Stimulated activated CD8-positive, alpha-beta memory T cell treated with anti-CD3 and anti-CD28 coated beads, Interleukin-2, amount 100 ng/mL, for 48 hours (primary cell): ENCODE data around the gene WBP1.
"Not testable (repeated sequence)": the region's sequence is repeated elsewhere in the genome, so short reads cannot be mapped to it uniquely, and the experiment has no call there.

ENCODE experiments used
- DNase-seq, 2 donors: peaks; one replicate each; pipeline ENCODE4 v3.0.0-alpha.2; 2020; ENCODE audit warnings: low read depth in 2 of 2

WBP1 gene

DNA sequence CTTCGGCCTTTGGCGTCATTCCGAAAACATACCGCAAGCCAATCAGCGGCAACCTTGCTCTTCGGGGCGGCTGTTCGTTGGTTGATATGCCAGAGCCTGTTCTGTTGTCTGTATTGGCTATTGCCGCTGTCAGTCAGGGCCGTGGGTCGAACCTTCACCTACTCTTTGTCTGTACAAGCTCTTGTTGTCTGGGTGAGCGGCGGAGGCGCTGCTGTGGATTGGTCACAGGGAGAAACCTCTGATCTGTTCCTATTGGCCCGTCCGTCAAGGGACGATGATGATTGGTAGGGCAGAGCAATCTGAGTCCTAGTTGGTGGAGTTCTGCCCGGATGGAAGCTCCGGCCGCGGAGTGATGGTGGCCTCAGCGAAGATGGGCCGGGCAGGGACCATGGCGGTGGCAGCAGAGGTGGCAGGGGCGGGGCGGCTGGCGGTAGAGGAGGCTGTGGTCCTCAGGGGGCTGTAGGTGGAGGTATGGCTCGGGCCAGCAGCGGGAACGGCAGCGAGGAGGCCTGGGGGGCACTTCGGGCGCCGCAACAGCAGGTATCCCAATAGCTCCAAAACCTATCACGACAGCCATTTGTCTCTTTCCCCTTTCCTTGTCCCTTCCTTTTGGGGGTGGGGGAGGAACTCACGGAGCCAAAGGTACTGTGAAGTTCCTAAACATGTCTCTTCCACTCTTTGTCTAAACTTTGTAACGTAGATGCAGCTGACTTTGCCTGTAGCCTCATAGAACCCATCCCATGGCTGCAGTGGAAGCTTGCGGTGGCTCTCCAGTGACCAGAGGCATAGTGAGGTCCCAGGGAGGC, at the start of gene WBP1:
Gene WBP1, plus strand, starts transcription at position 307 of the 806 bp plus-strand sequence. Its CDS starts 165 bp downstream, at position 472.
- peak; percentile 92 to 96 for DNase-seq

DNA sequence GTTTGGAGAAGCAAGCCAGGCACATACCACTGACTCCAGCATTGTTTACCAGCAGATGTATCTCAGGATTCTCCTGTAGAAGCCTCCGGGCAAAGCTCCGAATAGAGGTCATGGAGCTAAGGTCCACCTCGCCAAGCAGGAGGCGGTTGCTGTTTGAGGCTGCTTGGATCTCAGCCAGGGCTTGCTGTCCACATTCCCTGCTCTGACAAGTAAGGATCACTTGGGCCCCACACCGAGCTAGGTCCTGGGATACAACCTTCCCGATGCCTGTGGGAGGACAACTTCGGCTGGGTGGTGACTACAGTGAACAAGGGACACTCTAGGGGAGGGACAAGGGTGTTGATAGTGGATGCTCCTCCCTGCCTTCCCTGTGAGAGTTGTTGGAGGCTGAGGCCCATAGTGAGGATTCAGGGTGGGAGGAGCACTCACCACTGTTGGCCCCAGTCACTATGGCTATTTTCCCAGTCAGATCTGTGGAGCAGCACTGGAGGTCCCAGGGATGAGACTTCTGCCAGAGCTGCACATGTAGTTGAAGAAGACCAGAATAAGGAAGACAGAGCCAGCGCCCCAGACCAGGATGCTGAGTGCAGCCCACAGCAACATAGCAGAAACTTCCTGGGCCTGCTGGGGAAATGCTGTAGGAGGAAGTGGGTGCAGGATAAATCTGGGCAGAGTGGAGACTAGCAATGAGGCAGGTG, 45.1 kb upstream of the WBP1 start:
- DNase-seq: no peak

DNA sequence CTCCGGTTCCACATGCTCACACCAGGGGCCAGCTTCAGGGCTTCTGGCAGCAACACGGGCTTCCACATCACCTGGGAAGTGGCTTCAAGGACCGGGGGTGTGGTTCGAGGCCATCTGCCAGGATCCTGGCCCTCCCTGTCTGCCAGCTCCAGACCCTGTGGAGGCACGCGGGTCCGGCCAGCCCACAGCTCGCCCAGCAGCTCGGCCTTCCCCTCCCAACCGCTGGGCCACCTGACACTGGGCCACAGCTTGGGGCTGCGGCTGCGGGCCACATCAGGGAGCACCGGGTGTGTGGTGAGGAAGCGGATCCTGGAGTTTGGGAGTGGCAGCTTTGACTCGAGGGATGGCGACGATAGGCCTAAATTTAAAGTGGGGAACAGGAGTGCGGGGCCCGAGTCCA, 43.8 kb upstream of the WBP1 start:
- no peak for DNase-seq

DNA sequence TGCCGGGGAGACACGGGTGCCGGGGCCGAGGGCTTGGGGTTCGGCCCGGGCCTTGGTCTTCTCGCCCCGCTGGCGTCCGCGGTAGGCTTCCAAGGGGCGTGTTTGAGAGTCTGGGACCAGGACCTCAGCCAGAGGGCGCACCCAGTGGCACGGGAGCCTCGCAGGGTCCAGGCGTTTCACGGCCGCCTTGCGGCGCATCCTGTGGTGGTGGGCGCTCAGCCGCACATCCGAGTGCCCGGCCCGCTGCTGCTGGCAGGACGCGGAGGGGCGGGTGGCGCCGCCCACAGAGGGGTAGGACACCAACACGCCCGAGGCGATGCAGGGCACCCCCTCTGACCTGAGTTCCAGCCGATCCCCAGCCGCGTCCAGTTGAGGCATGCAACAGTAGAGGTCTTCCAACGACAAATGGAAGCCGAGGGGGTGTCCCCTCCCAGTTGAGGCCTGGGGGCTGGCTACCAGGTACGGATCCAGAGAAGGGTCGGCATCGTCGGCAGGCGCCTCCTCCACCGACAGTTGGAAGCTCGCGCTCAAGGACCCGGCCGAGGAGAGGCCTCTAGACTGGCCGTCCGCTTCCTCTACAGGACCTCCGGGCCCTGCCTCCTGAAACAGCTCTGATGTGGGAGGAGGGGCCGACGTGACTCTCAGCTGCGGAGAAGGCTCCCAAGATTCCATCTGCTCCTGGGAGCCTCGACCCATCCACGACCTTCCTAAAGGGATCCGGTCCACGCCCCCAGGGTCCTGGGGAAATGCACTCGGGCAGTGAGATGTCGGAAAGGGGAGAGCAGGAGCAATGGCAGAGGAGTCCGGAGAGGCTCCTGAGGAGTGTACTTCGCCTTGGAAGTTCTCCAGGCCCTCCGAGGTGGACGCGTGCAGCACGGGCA, 43.1 kb upstream of the WBP1 start:
- peak in 1 of 2 donors; percentile 19 for DNase-seq

DNA sequence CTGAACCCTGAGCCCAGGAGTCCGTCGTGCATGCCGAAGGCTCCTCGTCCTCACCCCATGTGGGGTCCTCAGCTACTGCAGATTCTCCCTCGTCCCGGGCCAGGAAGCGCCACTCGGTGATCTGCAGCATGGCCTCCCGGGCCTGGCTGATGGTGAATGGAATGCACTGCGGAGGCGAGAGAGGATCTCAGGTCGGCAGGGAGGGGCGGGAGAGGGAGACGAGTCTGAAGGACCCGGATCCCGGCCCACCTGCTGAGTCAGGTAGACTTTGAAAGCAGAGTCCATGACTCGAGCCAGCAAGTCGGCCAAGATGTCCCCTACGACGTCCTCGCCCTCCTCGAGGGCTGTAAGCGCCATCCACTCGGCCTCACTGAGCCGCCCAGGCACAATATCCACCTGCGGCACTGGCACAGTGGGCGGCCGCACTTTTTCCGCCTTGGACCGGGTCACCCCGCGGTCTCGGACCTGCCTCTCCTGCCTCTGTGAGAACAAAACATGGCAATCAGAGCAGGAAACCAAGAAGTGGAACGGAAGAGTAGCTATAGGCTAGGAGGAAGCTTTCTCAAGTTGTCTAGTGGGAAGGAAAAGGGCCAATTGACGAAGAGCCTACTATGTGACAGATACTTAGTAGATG, 42.4 kb upstream of the WBP1 start:
- DNase-seq: no peak

DNA sequence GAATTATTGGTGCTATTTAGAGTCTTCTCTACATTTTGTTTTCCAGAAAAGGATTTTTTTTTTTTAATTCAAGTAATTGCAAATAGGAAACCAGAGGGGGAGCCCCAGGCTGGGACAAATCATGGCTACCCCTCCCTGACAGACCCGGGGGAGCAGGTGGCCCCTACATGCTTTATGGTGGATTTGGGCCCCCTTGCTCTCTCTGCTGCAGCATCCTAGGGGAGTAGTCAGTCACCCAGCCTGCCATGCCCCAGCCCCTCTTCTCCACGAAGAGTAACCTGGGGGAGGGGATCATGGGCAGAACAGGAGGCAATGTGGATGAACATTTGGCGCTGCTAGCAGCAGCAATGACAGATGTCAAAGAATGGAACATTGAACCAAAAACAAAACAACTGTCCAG, 41.5 kb upstream of the WBP1 start:
- no peak for DNase-seq

DNA sequence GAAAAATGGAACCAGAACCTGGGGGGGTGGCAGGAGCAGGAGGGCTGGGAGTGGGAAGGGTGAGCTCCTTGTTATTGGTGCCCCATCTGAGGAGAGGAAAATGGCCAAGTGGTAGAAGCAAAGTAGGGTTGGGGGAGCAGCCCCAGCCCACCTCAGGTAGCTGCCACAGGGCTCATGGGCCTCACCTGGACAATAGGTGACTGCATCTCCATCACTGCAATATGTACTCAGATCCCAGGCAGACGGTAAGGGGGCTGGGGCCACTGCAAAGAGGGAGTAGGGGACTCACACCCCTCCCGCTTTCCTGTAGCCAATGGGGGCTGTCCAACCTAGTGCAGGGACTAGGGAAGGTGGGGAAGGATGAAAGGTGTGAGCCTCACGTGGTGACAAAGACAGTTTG, 41.0 kb upstream of the WBP1 start:
- no peak for DNase-seq

DNA sequence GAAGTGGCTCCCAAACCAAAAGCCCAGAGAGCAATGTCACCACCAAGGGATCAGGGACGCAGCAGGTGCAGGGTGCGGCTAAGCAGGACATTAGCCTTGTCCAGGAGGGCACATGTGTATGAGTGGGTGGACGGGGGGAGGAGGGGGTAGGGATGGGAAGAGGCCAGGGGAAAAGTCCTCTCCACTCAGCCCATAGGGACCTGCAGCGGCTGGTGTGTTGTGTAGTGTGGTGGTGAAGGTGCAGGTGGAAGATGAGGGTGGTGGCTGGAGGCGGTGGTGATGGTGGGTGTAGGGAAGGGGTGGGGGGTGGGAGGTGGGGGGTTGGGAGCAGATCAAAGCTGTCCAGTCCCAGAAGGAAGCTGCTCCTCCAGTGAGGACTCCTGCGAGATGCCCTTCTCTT, 40.5 kb upstream of the WBP1 start:
- DNase-seq: no peak

DNA sequence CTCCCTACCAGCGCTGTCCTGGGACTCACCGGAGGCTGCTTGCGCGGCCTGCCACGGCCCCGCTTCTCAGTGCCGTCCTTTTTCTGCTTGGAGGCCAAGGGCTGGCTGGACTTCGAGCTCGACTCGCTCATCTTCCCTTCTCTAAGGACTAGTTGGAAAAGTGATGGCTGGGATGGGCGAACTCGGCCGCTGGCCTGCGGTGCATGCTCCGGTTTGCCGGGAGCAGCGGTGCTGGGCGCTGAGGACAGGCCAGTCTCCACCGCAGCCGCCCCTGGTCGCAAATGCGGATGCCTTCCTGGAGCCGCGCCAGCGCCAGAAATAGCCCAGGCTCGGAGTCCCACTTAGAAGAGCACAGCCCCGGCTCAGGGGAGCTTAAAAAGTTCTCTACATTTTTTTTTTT, 39.9 kb upstream of the WBP1 start:
- no peak for DNase-seq

DNA sequence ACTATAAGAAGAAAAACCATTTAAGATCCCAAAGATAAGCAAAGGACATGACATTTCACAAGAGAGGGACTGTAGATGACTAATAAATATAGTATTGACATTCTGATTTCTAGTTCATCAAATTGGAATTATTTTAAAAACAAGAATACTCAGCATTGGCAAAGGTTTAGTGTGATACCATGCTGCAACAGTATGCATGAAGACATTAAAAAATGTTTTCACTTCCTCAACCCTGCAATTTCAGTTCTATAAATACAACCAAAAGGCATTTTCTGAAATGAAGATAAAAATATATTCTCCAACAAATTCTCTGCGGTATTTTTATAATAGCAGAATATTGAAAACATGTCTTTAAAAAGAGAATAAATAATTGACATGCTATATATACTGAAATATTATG, 38.9 kb upstream of the WBP1 start:
- DNase-seq: no peak

DNA sequence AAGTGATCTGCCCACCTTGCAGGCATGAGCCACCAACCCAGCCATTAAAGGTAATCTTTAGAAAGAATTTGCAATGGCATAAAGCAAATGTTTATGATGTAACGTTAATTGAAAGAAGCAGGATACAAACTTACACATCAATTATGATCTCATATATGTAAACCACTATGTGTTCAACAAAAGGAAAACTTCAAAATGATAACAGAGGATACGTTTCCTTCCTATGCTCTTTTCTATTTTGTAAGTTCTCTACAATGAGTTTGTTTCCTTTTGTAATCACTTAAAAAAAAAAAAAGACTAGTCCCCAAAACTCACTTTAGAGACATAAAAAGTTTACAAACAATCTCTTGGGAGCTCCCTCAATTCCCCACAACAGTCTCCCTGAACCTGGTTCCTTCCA, 38.2 kb upstream of the WBP1 start:
- no peak for DNase-seq

DNA sequence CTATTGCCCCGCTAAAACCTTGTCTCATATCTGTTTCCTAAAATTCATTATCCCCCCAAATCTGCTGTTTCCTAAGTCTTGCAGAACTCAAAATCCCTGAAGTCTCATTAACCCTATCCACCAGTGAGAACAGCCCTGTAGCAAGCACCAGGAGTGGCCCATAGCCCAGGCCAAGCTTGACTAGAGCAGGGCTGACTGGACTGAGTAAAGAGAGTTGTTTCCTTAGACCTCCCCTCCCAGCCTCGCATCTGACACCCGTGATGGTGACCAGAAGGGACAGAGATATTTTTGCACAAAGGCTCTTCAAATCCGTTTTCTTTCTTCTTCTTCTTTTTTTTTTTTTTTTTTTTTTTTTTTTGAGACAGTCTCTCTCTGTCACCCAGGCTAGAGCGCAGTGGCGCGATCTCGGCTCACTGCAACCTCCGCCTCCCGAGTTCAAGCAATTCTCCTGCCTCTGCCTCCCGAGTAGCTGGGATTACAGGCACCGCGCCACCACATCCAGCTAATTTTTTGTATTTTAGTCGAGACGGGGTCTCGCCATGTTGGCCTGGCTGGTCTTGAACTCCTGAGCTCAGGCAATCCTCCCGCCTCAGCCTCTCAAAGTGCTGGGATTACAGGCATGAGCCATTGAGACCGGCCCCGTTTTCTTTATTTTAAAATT, 37.7 kb upstream of the WBP1 start:
- DNase-seq: not testable (repeated sequence)

DNA sequence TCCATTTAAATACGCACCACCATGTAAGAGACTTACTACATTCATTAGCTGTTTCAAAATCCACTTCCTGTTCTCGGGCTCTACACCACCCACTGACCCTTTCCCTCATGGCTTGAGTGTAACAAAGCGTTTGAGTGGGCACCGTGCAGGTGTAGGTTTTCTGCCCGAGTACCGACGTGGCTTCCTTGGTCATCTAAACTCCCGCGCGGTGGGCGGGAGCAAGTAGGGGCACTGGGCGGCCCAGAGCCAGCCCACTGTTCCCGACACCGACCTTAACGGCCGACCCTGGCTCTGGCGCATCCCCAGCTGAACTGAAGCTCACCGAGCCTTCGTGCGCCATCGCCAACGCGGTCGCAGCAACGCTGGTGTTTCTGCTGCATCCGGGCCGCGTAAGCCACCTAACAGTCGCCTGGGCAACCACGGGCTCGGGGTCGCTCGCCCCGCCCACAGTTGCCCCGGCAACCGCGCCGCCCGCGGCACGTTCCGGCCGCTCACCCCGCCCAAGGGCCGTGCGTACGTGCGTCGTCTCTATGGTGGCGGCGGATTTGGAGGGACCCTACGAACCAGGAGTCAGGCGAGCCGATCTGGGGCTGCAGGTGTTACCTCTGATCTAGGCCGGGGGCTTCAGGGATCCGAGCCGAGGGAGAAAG, 36.9 kb upstream of the WBP1 start, which contains the start of the genes C2orf81 and WDR54:
Gene C2orf81, minus strand, starts transcription at position 399 of the 650 bp plus-strand sequence. Its CDS starts 59 bp downstream, at position 340.
Gene WDR54, plus strand, starts transcription at position 510 of the 650 bp plus-strand sequence. CDS start 424 bp downstream, outside the sequence.
- DNase-seq: peak; percentile 92 to 95

DNA sequence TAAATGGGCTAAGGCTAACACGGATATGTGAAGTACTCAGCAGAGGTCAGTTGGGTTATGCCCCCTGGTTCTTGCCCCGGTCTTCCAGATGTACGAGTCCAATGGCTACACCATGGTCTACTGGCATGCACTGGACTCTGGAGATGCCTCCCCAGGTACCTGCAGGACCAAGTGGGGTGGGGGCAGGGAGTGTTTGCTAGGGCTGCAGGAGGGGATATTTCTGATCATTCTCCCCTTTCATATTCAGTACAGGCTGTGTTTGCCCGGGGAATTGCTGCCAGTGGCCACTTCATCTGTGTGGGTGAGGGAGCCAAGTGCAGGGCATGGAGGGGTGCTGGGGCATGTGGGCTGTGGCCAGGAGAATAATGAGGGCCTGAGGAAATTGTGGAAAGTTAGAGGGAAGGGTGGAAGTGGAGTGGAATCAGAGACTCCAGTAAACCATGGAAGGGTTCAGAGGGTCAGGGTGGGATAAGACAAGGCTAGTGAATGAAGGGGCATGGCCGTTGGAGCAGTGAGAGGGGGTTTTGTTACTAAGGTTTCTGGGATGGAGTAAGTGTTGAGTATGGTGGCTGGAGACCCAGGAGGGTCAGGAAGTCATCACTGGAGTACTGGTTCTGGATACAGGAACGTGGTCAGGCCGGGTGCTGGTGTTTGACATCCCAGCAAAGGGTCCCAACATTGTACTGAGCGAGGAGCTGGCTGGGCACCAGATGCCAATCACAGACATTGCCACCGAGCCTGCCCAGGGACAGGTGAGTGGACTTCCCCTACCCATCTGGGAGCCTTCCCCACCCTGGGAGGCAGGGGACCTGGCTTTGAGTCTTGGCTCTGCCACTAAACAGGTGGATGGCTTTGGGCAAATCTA, 34.8 kb upstream of the WBP1 start:
- DNase-seq: no peak

DNA sequence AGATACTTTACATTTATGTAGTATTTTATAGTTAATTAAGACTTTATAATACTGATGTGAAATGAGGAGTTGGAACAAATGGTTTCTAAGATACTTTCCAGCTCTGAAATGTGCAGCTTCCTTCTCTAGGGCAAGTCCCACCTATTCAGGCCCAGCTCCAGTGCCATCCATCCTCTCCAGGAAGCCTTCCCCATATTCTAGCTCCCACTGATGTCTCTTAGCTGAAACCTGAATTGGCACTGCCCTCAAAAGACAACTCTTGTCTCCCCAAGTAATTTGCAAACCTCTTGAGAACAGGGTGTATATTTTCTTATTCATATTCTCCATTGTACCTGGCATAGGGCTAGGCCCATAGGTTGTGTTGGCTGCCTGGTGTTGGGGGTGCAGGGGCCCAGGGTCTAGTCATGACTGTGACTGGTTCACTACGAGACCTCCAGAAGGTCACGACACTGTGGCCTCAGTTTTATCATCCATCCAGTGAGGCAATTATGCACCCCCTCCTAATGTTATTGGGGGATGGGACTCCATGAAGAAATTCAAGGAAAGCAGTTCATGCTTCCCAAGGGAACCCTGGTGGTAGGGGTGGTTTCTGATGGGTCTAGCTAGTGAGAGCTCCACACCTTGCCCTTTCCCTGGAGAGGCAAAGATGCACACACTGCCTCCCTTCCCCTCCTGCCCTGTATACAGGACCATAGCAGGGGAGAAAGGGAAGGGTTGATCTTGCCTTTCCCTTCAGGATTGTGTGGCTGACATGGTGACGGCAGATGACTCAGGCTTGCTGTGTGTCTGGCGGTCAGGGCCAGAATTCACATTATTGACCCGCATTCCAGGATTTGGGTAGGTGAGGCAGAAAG, 33.9 kb upstream of the WBP1 start:
- no peak for DNase-seq

DNA sequence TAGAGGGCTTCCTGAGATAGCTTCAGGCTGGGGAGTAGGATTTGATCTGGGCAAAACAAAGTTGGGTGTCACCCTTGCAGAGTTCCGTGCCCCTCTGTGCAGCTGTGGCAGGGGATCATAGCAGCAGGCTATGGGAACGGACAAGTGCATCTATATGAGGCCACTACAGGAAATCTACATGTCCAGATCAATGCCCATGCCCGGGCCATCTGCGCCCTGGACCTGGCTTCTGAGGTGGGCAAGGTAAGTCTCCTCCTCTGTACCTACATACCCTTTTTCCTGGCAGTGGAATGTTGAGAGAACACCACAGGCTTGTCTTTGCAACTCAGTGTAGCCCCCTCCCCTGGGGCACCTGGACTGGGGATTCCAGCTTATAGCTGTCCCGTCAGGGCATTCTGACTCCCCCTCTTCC, 33.2 kb upstream of the WBP1 start:
- DNase-seq: no peak

DNA sequence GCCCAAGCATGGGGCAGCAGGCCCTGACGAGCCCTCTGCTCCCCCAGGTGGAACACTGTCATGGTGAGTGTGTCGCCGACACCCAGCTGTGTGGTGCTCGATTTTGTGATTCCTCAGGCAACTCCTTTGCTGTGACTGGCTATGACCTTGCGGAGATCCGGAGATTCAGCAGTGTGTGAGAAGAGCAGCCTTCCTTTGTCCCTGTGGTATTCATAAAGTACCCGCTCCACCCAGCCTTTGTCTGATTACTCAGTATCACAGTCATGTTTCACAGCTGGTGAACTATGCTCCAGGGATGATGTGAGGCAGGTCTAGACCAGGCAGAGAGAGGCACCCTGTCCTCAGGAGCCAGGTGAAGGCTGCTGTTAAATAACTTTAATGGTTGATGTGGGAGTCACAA, 32.7 kb upstream of the WBP1 start:
- no peak for DNase-seq

DNA sequence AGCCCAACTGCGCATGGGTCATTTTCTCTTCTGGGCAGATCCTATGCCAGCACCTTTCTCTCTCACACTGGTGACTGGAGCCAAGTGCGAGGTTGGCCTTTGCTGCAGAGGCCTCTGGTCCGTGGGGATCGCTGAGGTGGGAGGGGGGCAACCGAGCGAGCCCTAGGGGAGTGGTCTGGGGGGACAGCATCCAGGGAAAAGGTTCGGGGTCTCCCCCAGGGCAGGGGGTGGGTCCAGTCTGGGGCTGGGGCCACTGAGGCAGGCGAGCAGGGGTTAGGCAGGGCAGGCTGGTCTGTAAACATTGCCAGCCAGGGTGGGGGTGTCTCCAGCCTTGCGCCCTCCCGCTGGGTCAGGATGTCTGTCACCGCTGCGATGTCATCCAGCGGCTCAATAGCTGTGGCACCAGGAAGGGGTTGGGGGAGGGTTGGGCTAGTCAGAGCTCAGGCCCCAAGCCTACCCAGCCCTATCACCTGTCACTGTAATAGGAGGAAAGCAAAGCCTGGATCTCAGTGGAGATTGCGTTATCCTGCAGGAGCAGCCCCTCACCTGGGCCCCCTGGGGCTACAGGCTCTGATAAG, 32.0 kb upstream of the WBP1 start:
- DNase-seq: no peak
